HG02981 (cell line): ENCODE results near the gene KARS1.

Source experiments
- ATAC-seq: cut with Tn5 transposase; IDR thresholded peaks from one replicate; pipeline ENCODE4 v1.9.1; 2021; ENCODE audit warnings: mild to moderate bottlenecking, moderate library complexity; ENCODE audit not compliant: unreplicated experiment

Gene KARS1

GRCh38 chr16:75647492-75648264, at the start of gene KARS1, which contains the start of gene TERF2IP:
TSS of gene KARS1 (minus strand) at chr16:75647665. CDS start at chr16:75647639, 26 bp downstream.
TSS of gene TERF2IP (plus strand) at chr16:75647773. CDS start at chr16:75647883, 110 bp downstream.
- ATAC-seq: peak; percentile 83

- ATAC-seq: no peak
Measured at GRCh38 chr16:75695708-75696107, 48.2 kb upstream of the KARS1 start.

GRCh38 chr16:75687361-75687760, 39.9 kb upstream of the KARS1 start:
- ATAC-seq: no peak

GRCh38 chr16:75682308-75682707, 34.8 kb upstream of the KARS1 start:
- ATAC-seq: no peak

- ATAC-seq: no peak
Measured at GRCh38 chr16:75679366-75679765, 31.9 kb upstream of the KARS1 start.

- ATAC-seq: no peak
Measured at GRCh38 chr16:75676909-75677308, 29.4 kb upstream of the KARS1 start, which contains the start of gene CPHXL2. TSS of gene CPHXL2 (minus strand) at chr16:75677009. CDS start at chr16:75676999, 10 bp downstream.

GRCh38 chr16:75667503-75667902, 20.0 kb upstream of the KARS1 start:
- no peak for ATAC-seq

GRCh38 chr16:75660726-75661302, 13.3 kb upstream of the KARS1 start:
- ATAC-seq: no peak

GRCh38 chr16:75660321-75660720, 12.9 kb upstream of the KARS1 start:
- no peak for ATAC-seq

GRCh38 chr16:75658175-75658574, 10.7 kb upstream of the KARS1 start:
- ATAC-seq: no peak

GRCh38 chr16:75653922-75654321, 6.5 kb upstream of the KARS1 start:
- ATAC-seq: no peak

- ATAC-seq: peak; percentile 34
Measured at GRCh38 chr16:75648265-75649076, 1.0 kb upstream of the KARS1 start.

GRCh38 chr16:75647112-75647491, 363 bp downstream of the KARS1 start:
- peak; percentile 7 for ATAC-seq

- no peak for ATAC-seq
Measured at GRCh38 chr16:75644240-75645012, 3.0 kb downstream of the KARS1 start.

- no peak for ATAC-seq
Measured at GRCh38 chr16:75640598-75640997, 6.9 kb downstream of the KARS1 start.

GRCh38 chr16:75635036-75635435, 12.4 kb downstream of the KARS1 start:
- ATAC-seq: no peak

- no peak for ATAC-seq
Measured at GRCh38 chr16:75632857-75633256, 14.6 kb downstream of the KARS1 start.

GRCh38 chr16:75630052-75630451, 17.4 kb downstream of the KARS1 start:
- ATAC-seq: no peak

- no peak for ATAC-seq
Measured at GRCh38 chr16:75629132-75629531, 18.3 kb downstream of the KARS1 start.

- ATAC-seq: no peak
Measured at GRCh38 chr16:75628351-75628750, 19.1 kb downstream of the KARS1 start.

GRCh38 chr16:75627851-75628250, 19.6 kb downstream of the KARS1 start:
- ATAC-seq: no peak
